ENCODE measurements around the gene PDE2A.

DNA sequence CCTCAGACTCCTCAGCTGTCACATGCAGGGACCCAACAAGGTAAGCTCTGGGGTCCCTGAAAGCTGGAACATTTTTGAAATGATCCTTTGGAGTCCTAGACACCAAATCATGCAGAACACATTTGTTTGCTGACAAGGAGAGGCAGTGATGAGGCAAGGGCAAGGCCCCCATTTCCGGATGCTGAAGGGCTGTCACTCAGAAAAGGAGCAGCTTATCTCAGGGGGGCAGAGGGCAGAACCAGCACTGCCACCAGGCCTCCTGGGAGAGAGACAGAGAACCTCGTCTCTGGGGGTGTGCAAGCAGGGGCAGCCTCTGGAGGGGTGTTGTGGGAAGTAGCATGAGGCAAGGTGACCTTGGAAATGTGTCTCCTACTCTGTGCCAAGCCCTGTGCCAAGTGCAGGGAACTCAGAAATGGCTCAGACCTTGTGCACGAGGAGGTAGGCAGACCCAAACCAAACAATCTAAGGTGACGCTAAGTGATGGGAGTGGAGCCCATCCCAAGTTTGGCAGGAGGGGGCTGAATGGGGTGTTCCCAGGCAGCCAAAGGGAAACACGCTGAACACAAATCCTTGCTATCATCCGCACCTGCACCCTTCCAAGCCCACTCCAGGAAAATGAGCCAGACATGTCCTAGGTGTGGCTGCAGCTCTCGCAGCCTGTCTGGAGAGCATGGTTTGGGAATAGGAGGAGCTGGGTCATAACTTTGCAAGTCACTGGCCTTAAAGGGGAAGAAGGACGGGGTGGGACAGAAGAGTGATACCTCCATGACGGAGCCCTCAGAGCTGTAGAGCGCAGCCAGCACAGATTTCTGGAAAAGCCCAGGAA, 94.2 kb downstream of the PDE2A start:
- TF ChIP-seq GLIS3 (CRISPR knock-in tag; IDR thresholded peaks at IDR 0.05) (no peak), ZNF565 (CRISPR knock-in tag; conservative IDR thresholded peaks at IDR 0.05; ENCODE audit: low read depth) (no peak)

All from SK-N-SH treated with all-trans-retinoic acid at 6 μM for 48 hours (cell line).